Mesendoderm (in vitro differentiated cells): ENCODE results near the gene TAGLN.

Experiments used
- DNase-seq: peaks from one replicate; pipeline ENCODE4 v3.0.0; 2013
- H2AK5ac ChIP-seq: 2 replicates; pipeline ENCODE4 v1.6.1; 2013; ENCODE audit warnings: low read length, inconsistent platforms
- H2BK120ac ChIP-seq: 2 replicates; pipeline ENCODE4 v1.6.1; 2013; ENCODE audit warnings: low read depth, mild to moderate bottlenecking, low read length, moderate library complexity, mixed read lengths
- H2BK15ac ChIP-seq: replicated peaks from 2 replicates; pipeline ENCODE4 v1.6.1; 2013; ENCODE audit warnings: low read depth, mild to moderate bottlenecking, moderate library complexity
- H2BK5ac ChIP-seq: 2 replicates; pipeline ENCODE4 v1.6.1; 2013; ENCODE audit warnings: low read length, inconsistent platforms
- H3K18ac ChIP-seq: 2 replicates; pipeline ENCODE4 v1.6.1; 2013; ENCODE audit warnings: mild to moderate bottlenecking, low read length, mixed read lengths
- H3K23ac ChIP-seq: one replicate; pipeline ENCODE4 v1.6.1; 2013; ENCODE audit warnings: low read length
- H3K27ac ChIP-seq: 2 replicates; pipeline ENCODE4 v1.5.1; 2013; ENCODE audit warnings: low read depth, mild to moderate bottlenecking, inconsistent platforms, low read length, moderate library complexity
- H3K27me3 ChIP-seq: 2 replicates; pipeline ENCODE4 v1.6.1; 2013; ENCODE audit warnings: low read length, control low read depth, mild to moderate bottlenecking, inconsistent platforms; ENCODE audit not compliant: insufficient read depth, poor library complexity
- H3K36me3 ChIP-seq: 2 replicates; pipeline ENCODE4 v1.6.1; 2013; ENCODE audit warnings: low read length, inconsistent platforms; ENCODE audit not compliant: control insufficient read depth, insufficient read depth
- H3K4ac ChIP-seq: one replicate; pipeline ENCODE4 v1.6.1; 2013; ENCODE audit warnings: low read depth, mild to moderate bottlenecking, low read length, moderate library complexity
- H3K4me1 ChIP-seq: 2 replicates; pipeline ENCODE4 v1.6.1; 2013; ENCODE audit warnings: low read depth, low read length, inconsistent platforms; ENCODE audit not compliant: control insufficient read depth
- H3K4me2 ChIP-seq: 2 replicates; pipeline ENCODE4 v1.6.1; 2013; ENCODE audit warnings: low read length
- H3K4me3 ChIP-seq: 2 replicates; pipeline ENCODE4 v1.5.1; 2013; ENCODE audit warnings: mild to moderate bottlenecking, low read length
- H3K56ac ChIP-seq: one replicate; pipeline ENCODE4 v1.6.1; 2013; ENCODE audit warnings: low read length
- H3K79me1 ChIP-seq: 2 replicates; pipeline ENCODE4 v1.6.1; 2013; ENCODE audit warnings: low read length, inconsistent platforms
- H3K79me2 ChIP-seq: 2 replicates; pipeline ENCODE4 v1.6.1; 2013; ENCODE audit warnings: mild to moderate bottlenecking, low read length; ENCODE audit not compliant: control insufficient read depth, insufficient read depth
- H3K9ac ChIP-seq: 2 replicates; pipeline ENCODE4 v1.6.1; 2013; ENCODE audit warnings: low read length, inconsistent platforms
- H4K5ac ChIP-seq: one replicate; pipeline ENCODE4 v1.6.1; 2013; ENCODE audit warnings: low read length
- H4K8ac ChIP-seq: one replicate; pipeline ENCODE4 v1.6.1; 2013; ENCODE audit warnings: low read depth, mild to moderate bottlenecking, control low read depth, low read length, moderate library complexity
- WGBS: extraction: QIAGEN DNeasy Blood & Tissue Kit; methylation state at CpG from one replicate; pipeline ENCODE4 v1.1.7; 2013; ENCODE audit warnings: low lambda C conversion rate, missing lambda C conversion rate; ENCODE audit not compliant: insufficient coverage; ENCODE audit errors: extremely low coverage; 5-methylcytosine and 5-hydroxymethylcytosine counted together

The TAGLN gene

DNA sequence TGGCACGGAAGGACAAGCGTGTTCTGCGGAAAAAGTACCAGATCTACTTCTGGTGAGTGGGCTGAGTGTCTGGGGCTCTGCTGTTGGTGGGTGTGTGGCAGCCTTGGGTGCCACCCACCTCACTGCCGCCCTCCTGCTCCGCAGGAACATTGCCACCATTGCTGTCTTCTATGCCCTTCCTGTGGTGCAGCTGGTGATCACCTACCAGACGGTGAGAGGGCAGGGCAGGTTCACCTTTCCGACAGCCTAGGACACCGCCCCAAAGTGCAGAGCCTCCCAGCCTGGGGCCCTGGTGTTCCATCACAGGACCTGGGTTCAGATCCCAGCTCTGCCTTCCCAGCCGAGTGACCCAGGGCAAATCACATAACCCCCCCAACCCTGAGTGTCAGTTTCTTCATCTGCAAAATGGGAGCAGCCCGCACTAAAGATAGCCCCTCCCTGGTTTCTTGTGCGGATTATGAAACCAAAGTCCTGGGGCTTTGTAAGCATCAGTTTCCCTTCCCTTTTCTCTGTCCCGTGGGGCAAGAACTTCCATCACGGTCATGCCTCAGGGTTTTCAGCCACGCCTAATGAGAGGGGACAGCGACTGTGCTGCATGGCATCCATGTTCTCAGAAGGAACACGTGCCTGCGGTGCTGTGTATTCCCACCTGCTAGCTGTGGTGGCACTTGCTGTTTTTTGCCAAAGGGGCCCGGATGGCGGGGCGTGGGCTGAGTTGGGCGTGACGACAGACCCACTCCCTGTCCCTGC lies 9.8 kb upstream of the TAGLN start:
- Histone ChIP-seq H2BK5ac (no peak overlapping the region), H3K18ac (no peak overlapping the region), H3K79me2 (no peaks in the 10 kb centered on the region), H3K79me1 (no peaks in the 10 kb centered on the region), H4K5ac (no peak overlapping the region), H2BK120ac (no peak overlapping the region), H3K4me1 (no peaks in the 10 kb centered on the region), H3K4me3 (no peak overlapping the region), H3K9ac (no peak overlapping the region), H3K36me3 (peaks cover 5% of the 10 kb centered on the region), H2BK15ac (no peak overlapping the region), H4K8ac (no peak overlapping the region), H3K27me3 (no peaks in the 10 kb centered on the region), H3K4me2 (no peak overlapping the region), H2AK5ac (no peak overlapping the region), H3K27ac (no peak overlapping the region), H3K4ac (no peak overlapping the region), H3K23ac (no peak overlapping the region), H3K56ac (no peak overlapping the region)
- DNase-seq, result no peak
- WGBS, result no CpG with 5 or more reads among the region's 22 CpGs

DNA sequence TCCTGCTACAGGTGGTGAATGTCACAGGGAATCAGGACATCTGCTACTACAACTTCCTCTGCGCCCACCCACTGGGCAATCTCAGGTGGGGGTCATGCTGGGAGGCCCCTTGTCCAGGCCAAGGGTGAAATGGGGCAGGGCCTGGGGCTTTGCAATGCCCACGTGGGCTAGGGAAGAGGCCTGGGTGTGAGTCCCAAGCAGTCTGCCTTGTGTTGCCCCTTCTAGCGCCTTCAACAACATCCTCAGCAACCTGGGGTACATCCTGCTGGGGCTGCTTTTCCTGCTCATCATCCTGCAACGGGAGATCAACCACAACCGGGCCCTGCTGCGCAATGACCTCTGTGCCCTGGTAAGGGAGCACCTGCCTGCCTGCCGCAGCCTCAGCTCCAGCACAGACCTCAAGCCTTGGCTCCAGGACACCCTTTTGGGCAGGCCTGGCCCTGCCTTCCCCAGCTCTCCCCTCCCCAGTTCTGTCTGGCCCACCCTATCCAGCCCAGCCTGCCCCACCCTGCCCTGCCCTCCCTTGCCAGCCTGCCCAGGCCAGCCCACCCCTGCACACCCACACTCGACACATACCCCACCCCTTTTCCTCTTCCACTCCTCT lies 9.1 kb upstream of the TAGLN start:
- Histone ChIP-seq H3K18ac (no peak overlapping the region), H3K4me3 (no peak overlapping the region), H3K4ac (no peak overlapping the region), H3K79me1 (no peaks in the 10 kb centered on the region), H2BK120ac (no peak overlapping the region), H4K5ac (no peak overlapping the region), H3K36me3 (peaks cover 5% of the 10 kb centered on the region), H4K8ac (no peak overlapping the region), H2BK5ac (no peak overlapping the region), H3K4me2 (no peak overlapping the region), H3K4me1 (no peaks in the 10 kb centered on the region), H3K9ac (no peak overlapping the region), H3K56ac (no peak overlapping the region), H3K27me3 (no peaks in the 10 kb centered on the region), H2AK5ac (no peak overlapping the region), H2BK15ac (no peak overlapping the region), H3K27ac (no peak overlapping the region), H3K23ac (no peak overlapping the region), H3K79me2 (no peaks in the 10 kb centered on the region)
- no CpG with 5 or more reads among the region's 8 CpGs for WGBS
- no peak for DNase-seq

DNA sequence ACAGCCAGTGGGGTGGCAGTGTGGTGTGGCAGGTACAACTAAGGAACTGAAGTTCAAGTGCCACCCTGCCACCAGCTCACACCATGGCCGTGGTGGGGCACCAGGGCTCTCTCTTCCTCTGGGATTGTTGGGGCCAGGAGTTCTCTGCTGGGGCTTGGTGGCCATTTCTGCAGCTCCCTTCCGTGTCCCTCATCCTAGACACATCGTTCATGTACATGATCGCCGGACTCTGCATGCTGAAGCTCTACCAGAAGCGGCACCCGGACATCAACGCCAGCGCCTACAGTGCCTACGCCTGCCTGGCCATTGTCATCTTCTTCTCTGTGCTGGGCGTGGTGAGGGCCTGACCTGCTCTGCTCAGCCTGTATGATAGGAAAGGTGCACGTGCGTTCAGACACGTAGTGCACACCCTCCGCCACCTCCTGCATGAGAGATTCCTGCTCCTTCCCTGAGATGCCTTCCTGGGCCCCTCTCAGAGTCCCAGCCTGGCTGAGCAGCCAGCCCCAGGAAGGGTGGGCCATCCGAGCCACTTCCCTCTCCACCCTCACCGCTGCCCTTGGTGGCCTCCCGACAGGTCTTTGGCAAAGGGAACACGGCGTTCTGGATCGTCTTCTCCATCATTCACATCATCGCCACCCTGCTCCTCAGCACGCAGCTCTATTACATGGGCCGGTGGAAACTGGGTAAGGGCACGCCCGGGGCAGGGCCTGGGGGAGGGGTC lies 7.3 kb upstream of the TAGLN start:
- H3K79me1 ChIP-seq, result no peaks in the 10 kb centered on the region
- H3K23ac ChIP-seq, result no peak overlapping the region
- no peak overlapping the region for H3K9ac ChIP-seq
- H3K4me2 ChIP-seq, result no peak overlapping the region
- H2BK15ac ChIP-seq, result no peak overlapping the region
- H3K18ac ChIP-seq, result no peak overlapping the region
- no peaks in the 10 kb centered on the region for H3K4me1 ChIP-seq
- H4K8ac ChIP-seq, result no peak overlapping the region
- H2BK5ac ChIP-seq, result no peak overlapping the region
- no peak overlapping the region for H3K4ac ChIP-seq
- no CpG with 5 or more reads among the region's 26 CpGs for WGBS
- no peak for DNase-seq
- H3K56ac ChIP-seq, result no peak overlapping the region
- H3K36me3 ChIP-seq, result peaks cover 5% of the 10 kb centered on the region
- no peak overlapping the region for H3K27ac ChIP-seq
- no peak overlapping the region for H2BK120ac ChIP-seq
- no peak overlapping the region for H2AK5ac ChIP-seq
- H3K27me3 ChIP-seq, result no peaks in the 10 kb centered on the region
- no peaks in the 10 kb centered on the region for H3K79me2 ChIP-seq
- no peak overlapping the region for H4K5ac ChIP-seq
- H3K4me3 ChIP-seq, result no peak overlapping the region

- Histone ChIP-seq H3K4me3 (no peak overlapping the region), H3K56ac (no peak overlapping the region), H2BK5ac (no peak overlapping the region), H2AK5ac (no peak overlapping the region), H3K18ac (no peak overlapping the region), H2BK120ac (no peak overlapping the region), H3K4me2 (no peak overlapping the region), H3K4me1 (peaks cover under 1% of the 10 kb centered on the region), H3K27me3 (no peaks in the 10 kb centered on the region), H3K23ac (no peak overlapping the region), H2BK15ac (no peak overlapping the region), H3K79me1 (no peaks in the 10 kb centered on the region), H3K36me3 (peaks cover 5% of the 10 kb centered on the region), H3K79me2 (no peaks in the 10 kb centered on the region), H4K8ac (no peak overlapping the region), H3K4ac (no peak overlapping the region), H4K5ac (no peak overlapping the region), H3K9ac (no peak overlapping the region), H3K27ac (no peak overlapping the region)
- no peak for DNase-seq
- WGBS, result no CpG with 5 or more reads among the region's 17 CpGs
Observed at GRCh38 chr11:117192401-117192875, 6.7 kb upstream of the TAGLN start.

GRCh38 chr11:117193130-117194020 lies 5.8 kb upstream of the TAGLN start:
- no peak overlapping the region for H2AK5ac ChIP-seq

More at GRCh38 chr11:117193130-117194020, 5.8 kb upstream of the TAGLN start:
- no peak overlapping the region for H3K18ac ChIP-seq
- H3K27ac ChIP-seq, result no peak overlapping the region
- no peaks in the 10 kb centered on the region for H3K79me2 ChIP-seq
- no peak overlapping the region for H4K8ac ChIP-seq
- no peaks in the 10 kb centered on the region for H3K27me3 ChIP-seq
- H3K4me3 ChIP-seq, result no peak overlapping the region
- no peak overlapping the region for H3K56ac ChIP-seq
- no peak overlapping the region for H3K4me2 ChIP-seq
- H3K23ac ChIP-seq, result no peak overlapping the region
- no peak overlapping the region for H2BK5ac ChIP-seq
- H3K4ac ChIP-seq, result no peak overlapping the region
- peaks cover 5% of the 10 kb centered on the region for H3K4me1 ChIP-seq
- H3K36me3 ChIP-seq, result peaks cover 5% of the 10 kb centered on the region
- DNase-seq, result no peak
- H3K79me1 ChIP-seq, result no peaks in the 10 kb centered on the region
- no CpG with 5 or more reads among the region's 15 CpGs for WGBS
- H3K9ac ChIP-seq, result no peak overlapping the region
- no peak overlapping the region for H2BK120ac ChIP-seq
- H2BK15ac ChIP-seq, result no peak overlapping the region
- H4K5ac ChIP-seq, result no peak overlapping the region
